HG03442 (cell line): ENCODE results near the gene DPYD.
"Not testable (repeated sequence)": the region's sequence is repeated elsewhere in the genome, so short reads cannot be mapped to it uniquely, and the experiment has no call there.

ENCODE experiments used
- ATAC-seq: cut with Tn5 transposase; IDR thresholded peaks from one replicate; pipeline ENCODE4 v1.9.1; 2021; ENCODE audit warnings: mild to moderate bottlenecking, moderate library complexity; ENCODE audit not compliant: unreplicated experiment

The DPYD gene

GRCh38 chr1:97245682-97246081, 675.2 kb downstream of the DPYD start:
- no peak for ATAC-seq

GRCh38 chr1:97245026-97245425, 675.8 kb downstream of the DPYD start:
- ATAC-seq, result no peak

GRCh38 chr1:97243973-97244560, 676.8 kb downstream of the DPYD start:
- ATAC-seq, result no peak

GRCh38 chr1:97238816-97239215, 682.0 kb downstream of the DPYD start:
- ATAC-seq, result no peak

- not testable (repeated sequence) for ATAC-seq
Observed at GRCh38 chr1:97231354-97231753, 689.5 kb downstream of the DPYD start.

- ATAC-seq, result no peak
Observed at GRCh38 chr1:97212671-97213070, 708.2 kb downstream of the DPYD start.

- no peak for ATAC-seq
Observed at GRCh38 chr1:97210307-97210706, 710.5 kb downstream of the DPYD start.

- ATAC-seq, result no peak
Observed at GRCh38 chr1:97209381-97209957, 711.4 kb downstream of the DPYD start.

- no peak for ATAC-seq
Observed at GRCh38 chr1:97207868-97208267, 713.0 kb downstream of the DPYD start.

- no peak for ATAC-seq
Observed at GRCh38 chr1:97204468-97204867, 716.4 kb downstream of the DPYD start.

- no peak for ATAC-seq
Observed at GRCh38 chr1:97202481-97203380, 718.1 kb downstream of the DPYD start.

- ATAC-seq, result no peak
Observed at GRCh38 chr1:97201641-97202040, 719.2 kb downstream of the DPYD start.

GRCh38 chr1:97200595-97200994, 720.2 kb downstream of the DPYD start:
- ATAC-seq, result no peak

- ATAC-seq, result no peak
Observed at GRCh38 chr1:97196825-97197516, 723.9 kb downstream of the DPYD start.

- no peak for ATAC-seq
Observed at GRCh38 chr1:97192872-97193572, 727.8 kb downstream of the DPYD start.

- no peak for ATAC-seq
Observed at GRCh38 chr1:97190326-97190725, 730.5 kb downstream of the DPYD start.

- no peak for ATAC-seq
Observed at GRCh38 chr1:97186381-97186780, 734.5 kb downstream of the DPYD start.

- no peak for ATAC-seq
Observed at GRCh38 chr1:97174039-97174704, 746.7 kb downstream of the DPYD start.

GRCh38 chr1:97170300-97170699, 750.5 kb downstream of the DPYD start:
- ATAC-seq, result no peak

- ATAC-seq, result no peak
Observed at GRCh38 chr1:97168056-97168455, 752.8 kb downstream of the DPYD start.
